ENCODE measurements around the gene GLIPR1.

The GLIPR1 gene

DNA sequence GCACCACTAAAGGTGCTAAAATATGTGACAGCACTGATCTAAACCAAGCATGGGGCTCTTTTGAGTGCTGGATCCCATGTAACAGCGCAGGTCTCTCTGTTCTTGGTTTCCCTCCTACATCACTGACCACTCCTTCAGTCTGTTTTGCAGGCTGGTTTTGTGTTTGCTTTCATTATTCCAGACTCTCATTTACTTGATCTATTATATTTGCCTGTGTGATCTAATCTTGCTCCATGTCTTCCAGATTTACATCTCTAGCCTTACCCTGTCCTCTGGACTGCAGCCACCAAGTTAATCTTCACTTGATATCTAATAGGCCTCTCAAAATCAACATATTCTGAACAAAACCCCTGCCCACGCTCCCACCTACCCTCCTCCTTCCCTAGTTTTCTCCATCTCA lies 8.6 kb downstream of the GLIPR1 start:
- no peak for DNase-seq (ENCODE audit: extremely low spot score)
- POLR2A ChIA-PET = no interaction called here
- no peak for TF ChIP-seq TARDBP (IDR thresholded peaks at IDR 0.05)
- TF ChIP-seq NFRKB (IDR thresholded peaks at IDR 0.05) = no peak
- no peak for TF ChIP-seq FOXA1 (IDR thresholded peaks at IDR 0.05)
- no peak for TF ChIP-seq BHLHE40 (IDR thresholded peaks at IDR 0.05; ENCODE audit: borderline replicate concordance)
- TF ChIP-seq CTBP1 (IDR thresholded peaks at IDR 0.05; ENCODE audit: borderline replicate concordance) = no peak
- TF ChIP-seq SUZ12 (IDR thresholded peaks at IDR 0.05) = no peak
- TF ChIP-seq FOXM1 (IDR thresholded peaks at IDR 0.05; ENCODE audit: borderline replicate concordance) = no peak
- TF ChIP-seq HDGF (IDR thresholded peaks at IDR 0.05; ENCODE audit: borderline replicate concordance) = no peak
- no peak for TF ChIP-seq L3MBTL2 (conservative IDR thresholded peaks at IDR 0.05)
- no peak for TF ChIP-seq ELF4 (IDR thresholded peaks at IDR 0.05)
- no peak for TF ChIP-seq ARNT (IDR thresholded peaks at IDR 0.05)
- CTCF ChIA-PET = no interaction called here

DNA sequence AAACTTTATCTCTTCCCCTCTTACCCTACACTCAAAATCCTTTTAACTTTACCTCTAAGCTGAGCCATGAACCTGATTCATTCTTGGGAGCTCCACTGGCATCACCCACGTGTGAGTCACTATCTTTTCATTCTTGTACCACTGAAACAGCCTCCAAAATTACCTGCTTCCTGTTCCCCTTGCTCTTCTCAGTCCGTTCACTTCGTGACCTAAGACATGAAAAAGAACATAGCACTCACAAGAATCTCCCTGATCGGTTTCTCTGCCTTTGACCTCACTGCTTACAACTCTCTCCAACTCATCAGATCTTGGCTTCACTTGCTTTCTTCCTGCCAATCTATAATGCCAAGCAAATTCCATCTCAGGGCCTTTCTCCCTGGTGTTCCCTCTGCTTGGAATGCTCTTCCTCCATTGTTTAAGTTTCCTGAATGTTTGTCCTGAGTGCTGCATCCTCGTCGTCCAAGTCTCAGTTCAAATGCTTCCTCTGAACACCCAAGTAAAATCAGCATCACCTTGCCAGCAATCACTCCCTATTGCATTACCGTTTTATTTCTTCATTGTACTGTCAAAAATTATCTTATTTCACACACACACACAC lies 9.2 kb downstream of the GLIPR1 start:
- POLR2A ChIA-PET = no interaction called here
- DNase-seq (ENCODE audit: extremely low spot score) = no peak
- CTCF ChIA-PET = no interaction called here
- TF ChIP-seq BHLHE40 (IDR thresholded peaks at IDR 0.05; ENCODE audit: borderline replicate concordance) = no peak
- no peak for TF ChIP-seq LEF1 (IDR thresholded peaks at IDR 0.05; ENCODE audit: borderline replicate concordance)
- no peak for TF ChIP-seq L3MBTL2 (conservative IDR thresholded peaks at IDR 0.05)
- TF ChIP-seq FOXK2 (IDR thresholded peaks at IDR 0.05) = no peak
- no peak for TF ChIP-seq FOXA1 (IDR thresholded peaks at IDR 0.05)
- no peak for TF ChIP-seq CTBP1 (IDR thresholded peaks at IDR 0.05; ENCODE audit: borderline replicate concordance)
- no peak for TF ChIP-seq SUZ12 (IDR thresholded peaks at IDR 0.05)
- TF ChIP-seq HDGF (IDR thresholded peaks at IDR 0.05; ENCODE audit: borderline replicate concordance) = no peak
- no peak for TF ChIP-seq ZNF384 (IDR thresholded peaks at IDR 0.05)
- TF ChIP-seq NFRKB (IDR thresholded peaks at IDR 0.05) = no peak
- TF ChIP-seq SP1 (IDR thresholded peaks at IDR 0.05) = no peak
- no peak for TF ChIP-seq ARNT (IDR thresholded peaks at IDR 0.05)

DNA sequence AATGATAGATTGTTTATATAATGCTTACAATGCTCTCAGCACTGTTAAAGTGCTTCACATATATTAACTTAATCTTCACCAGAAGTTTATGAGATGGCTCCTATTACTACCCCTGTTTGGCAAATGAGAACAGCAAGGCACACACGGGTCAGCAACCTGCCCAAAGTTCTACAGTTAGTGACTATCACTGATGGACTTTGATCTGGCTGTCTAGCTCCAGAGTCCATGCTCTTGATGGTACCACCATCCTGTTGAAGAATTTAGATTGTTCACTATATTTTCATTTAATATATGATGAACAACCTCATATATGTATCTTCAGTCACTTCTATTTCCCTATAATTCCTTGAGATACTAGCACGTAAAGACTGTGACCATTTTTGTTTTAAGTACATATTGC lies 10.6 kb downstream of the GLIPR1 start:
- CTCF ChIA-PET = no interaction called here
- no peak for DNase-seq (ENCODE audit: extremely low spot score)
- POLR2A ChIA-PET = no interaction called here
- TF ChIP-seq ARNT (IDR thresholded peaks at IDR 0.05) (no peak), TARDBP (IDR thresholded peaks at IDR 0.05) (no peak), SUZ12 (IDR thresholded peaks at IDR 0.05) (no peak), LEF1 (IDR thresholded peaks at IDR 0.05; ENCODE audit: borderline replicate concordance) (no peak), ZNF384 (IDR thresholded peaks at IDR 0.05) (no peak), CTBP1 (IDR thresholded peaks at IDR 0.05; ENCODE audit: borderline replicate concordance) (no peak)

DNA sequence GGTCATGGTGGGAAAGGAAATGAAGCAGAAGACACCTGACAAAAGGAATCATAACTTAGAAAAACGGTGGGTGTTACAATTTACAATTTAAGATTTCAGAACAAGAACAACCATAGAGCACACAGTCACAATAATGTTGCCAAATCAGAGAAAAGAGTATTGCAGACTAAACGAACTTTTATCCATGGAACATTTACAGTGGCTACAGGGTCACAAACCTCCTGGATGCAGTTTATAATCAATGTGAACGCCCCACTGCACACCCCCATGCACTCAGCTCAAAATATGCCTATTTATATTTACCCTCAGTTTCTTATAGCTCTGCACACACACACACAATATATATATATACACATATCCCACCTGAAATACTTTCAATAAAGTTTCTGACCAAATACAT lies 22.9 kb downstream of the GLIPR1 start:
- CTCF ChIA-PET = no interaction called here
- POLR2A ChIA-PET = no interaction called here
- no peak for DNase-seq (ENCODE audit: extremely low spot score)
- TF ChIP-seq ZNF384 (IDR thresholded peaks at IDR 0.05) = no peak

DNA sequence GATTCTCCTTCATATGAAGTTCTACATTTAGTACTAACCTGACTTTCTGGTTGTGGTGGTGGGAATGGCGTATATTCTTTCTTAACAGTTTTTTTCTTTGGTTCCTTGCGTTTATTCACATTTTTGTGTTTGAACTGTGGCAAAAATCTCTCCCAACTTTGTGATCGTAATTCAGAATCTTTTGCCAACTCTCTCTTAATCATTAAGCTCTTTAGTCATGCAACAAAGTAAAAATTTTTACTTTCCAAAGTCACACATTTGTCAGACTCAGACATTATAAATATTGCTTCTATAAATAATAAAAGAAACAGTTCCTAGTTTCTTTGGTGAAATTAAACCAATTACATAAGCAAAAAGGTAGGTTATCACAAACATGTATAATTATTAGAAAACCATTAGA lies 23.3 kb downstream of the GLIPR1 start:
- no peak for DNase-seq (ENCODE audit: extremely low spot score)
- no peak for TF ChIP-seq ELF4 (IDR thresholded peaks at IDR 0.05)
- no peak for TF ChIP-seq FOXM1 (IDR thresholded peaks at IDR 0.05; ENCODE audit: borderline replicate concordance)
- TF ChIP-seq TARDBP (IDR thresholded peaks at IDR 0.05) = no peak
- ChIA-PET POLR2A (no interaction called here), CTCF (no interaction called here)

DNA sequence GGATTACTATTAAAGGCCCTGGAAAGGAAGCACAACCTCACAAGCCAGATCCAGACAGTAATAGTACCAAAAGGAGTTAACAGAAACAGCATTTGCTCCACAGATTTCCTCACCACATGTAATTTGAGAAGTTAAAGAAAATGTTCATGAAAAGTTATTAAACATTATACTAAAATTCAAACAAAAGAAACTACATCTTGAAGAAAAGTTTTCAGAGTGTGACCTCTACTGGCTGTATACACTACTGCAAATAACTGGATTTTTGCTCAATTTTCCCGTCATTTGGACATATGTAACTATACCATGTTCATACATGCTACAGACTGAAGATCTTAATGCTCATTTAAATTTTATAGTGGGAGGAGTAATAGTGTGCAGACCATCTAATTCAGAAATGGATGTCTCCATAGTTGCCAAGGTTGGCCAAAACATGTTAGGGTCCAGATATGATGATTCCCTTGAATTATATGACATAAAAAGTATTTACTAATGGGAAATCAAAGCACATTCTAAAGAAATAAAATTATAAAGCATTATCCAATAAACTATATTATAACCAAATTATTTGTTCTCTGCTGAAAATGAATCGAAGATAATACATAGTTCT lies 25.3 kb downstream of the GLIPR1 start:
- POLR2A ChIA-PET = no interaction called here

DNA sequence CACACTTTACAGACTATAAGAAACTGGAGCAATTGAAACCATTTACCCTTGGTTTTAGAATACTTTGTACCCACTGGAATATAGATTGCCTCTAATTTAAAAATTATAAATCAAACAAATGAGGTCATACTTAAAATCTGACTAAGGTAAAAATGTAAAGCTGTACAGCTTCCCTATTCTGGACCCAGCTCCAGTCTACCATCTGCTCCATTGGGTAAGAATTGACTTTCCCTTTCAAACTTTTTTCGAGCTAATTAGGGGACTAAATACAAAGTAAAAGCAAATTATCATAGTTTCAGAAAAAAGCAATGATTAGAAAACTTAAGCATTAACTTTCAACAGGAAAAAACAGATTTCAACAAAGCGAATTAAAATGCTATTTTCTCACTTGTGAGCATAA lies 26.5 kb downstream of the GLIPR1 start:
- POLR2A ChIA-PET = no interaction called here
- no peak for TF ChIP-seq LEF1 (IDR thresholded peaks at IDR 0.05; ENCODE audit: borderline replicate concordance)
- TF ChIP-seq, protein P1, sequence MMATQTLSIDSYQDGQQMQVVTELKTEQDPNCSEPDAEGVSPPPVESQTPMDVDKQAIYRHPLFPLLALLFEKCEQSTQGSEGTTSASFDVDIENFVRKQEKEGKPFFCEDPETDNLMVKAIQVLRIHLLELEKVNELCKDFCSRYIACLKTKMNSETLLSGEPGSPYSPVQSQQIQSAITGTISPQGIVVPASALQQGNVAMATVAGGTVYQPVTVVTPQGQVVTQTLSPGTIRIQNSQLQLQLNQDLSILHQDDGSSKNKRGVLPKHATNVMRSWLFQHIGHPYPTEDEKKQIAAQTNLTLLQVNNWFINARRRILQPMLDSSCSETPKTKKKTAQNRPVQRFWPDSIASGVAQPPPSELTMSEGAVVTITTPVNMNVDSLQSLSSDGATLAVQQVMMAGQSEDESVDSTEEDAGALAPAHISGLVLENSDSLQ (IDR thresholded peaks at IDR 0.05) = no peak
- no peak for TF ChIP-seq FOXM1 (IDR thresholded peaks at IDR 0.05; ENCODE audit: borderline replicate concordance)
- no peak for TF ChIP-seq CTBP1 (IDR thresholded peaks at IDR 0.05; ENCODE audit: borderline replicate concordance)

More for the DNA sequence above, 25.3 kb downstream of the GLIPR1 start:
- TF ChIP-seq, protein P1 (IDR thresholded peaks at IDR 0.05) = no peak
- TF ChIP-seq SP1 (IDR thresholded peaks at IDR 0.05) = no peak
- TF ChIP-seq ELF4 (IDR thresholded peaks at IDR 0.05) = no peak
- no peak for TF ChIP-seq LEF1 (IDR thresholded peaks at IDR 0.05; ENCODE audit: borderline replicate concordance)
- TF ChIP-seq TARDBP (IDR thresholded peaks at IDR 0.05) = no peak
- no peak for TF ChIP-seq FOXM1 (IDR thresholded peaks at IDR 0.05; ENCODE audit: borderline replicate concordance)
- TF ChIP-seq NFRKB (IDR thresholded peaks at IDR 0.05) = no peak
- TF ChIP-seq ARNT (IDR thresholded peaks at IDR 0.05) = no peak
- TF ChIP-seq FOXK2 (IDR thresholded peaks at IDR 0.05) = no peak
- TF ChIP-seq FOXA1 (IDR thresholded peaks at IDR 0.05) = no peak
- TF ChIP-seq BHLHE40 (IDR thresholded peaks at IDR 0.05; ENCODE audit: borderline replicate concordance) = no peak
- no peak for TF ChIP-seq L3MBTL2 (conservative IDR thresholded peaks at IDR 0.05)
- TF ChIP-seq CTBP1 (IDR thresholded peaks at IDR 0.05; ENCODE audit: borderline replicate concordance) = no peak
- TF ChIP-seq ZNF384 (IDR thresholded peaks at IDR 0.05) = no peak
- no peak for TF ChIP-seq HDGF (IDR thresholded peaks at IDR 0.05; ENCODE audit: borderline replicate concordance)
- TF ChIP-seq SUZ12 (IDR thresholded peaks at IDR 0.05) = no peak
- no peak for DNase-seq (ENCODE audit: extremely low spot score)
- CTCF ChIA-PET = no interaction called here

More for the DNA sequence above, 26.5 kb downstream of the GLIPR1 start:
- DNase-seq (ENCODE audit: extremely low spot score) = no peak
- CTCF ChIA-PET = interaction anchor here (0.6 kb wide), 1 partner anchor 469 kb away, joined by 3 read pairs; no protein-coding TSS in a partner anchor

Data from HEK293T (cell line).